KMS-11 (cell line): Measurements from ENCODE around the gene MYOCD.

ENCODE experiments used
- H2AFZ ChIP-seq: fragments of 200-600 bp; sonication (generic); 2 replicates; pipeline ENCODE4 v1.6.1; 2016; ENCODE audit warnings: antibody characterized with exemption, mixed run types, low read depth
- H3K27ac ChIP-seq: fragments of 200-600 bp; sonication (generic); 2 replicates; pipeline ENCODE4 v1.6.1; 2016; ENCODE audit warnings: mild to moderate bottlenecking, mixed run types
- H3K27me3 ChIP-seq: fragments of 200-600 bp; sonication (generic); 2 replicates; pipeline ENCODE4 v1.6.1; 2017; ENCODE audit warnings: mild to moderate bottlenecking, low read depth, mixed run types, moderate library complexity; ENCODE audit not compliant: insufficient read depth
- H3K36me3 ChIP-seq: fragments of 200-600 bp; sonication (generic); 2 replicates; pipeline ENCODE4 v1.6.1; 2017; ENCODE audit warnings: mild to moderate bottlenecking, mixed run types; ENCODE audit not compliant: insufficient read depth
- H3K4me1 ChIP-seq: fragments of 200-600 bp; sonication (generic); 2 replicates; pipeline ENCODE4 v1.6.1; 2016; ENCODE audit warnings: mild to moderate bottlenecking, low read depth, mixed run types; ENCODE audit not compliant: poor library complexity, severe bottlenecking
- H3K4me2 ChIP-seq: fragments of 200-600 bp; sonication (generic); 2 replicates; pipeline ENCODE4 v1.7.0; 2016; ENCODE audit warnings: mild to moderate bottlenecking, mixed run types
- H3K4me3 ChIP-seq: fragments of 200-600 bp; sonication (generic); IDR thresholded peaks from 2 replicates; pipeline ENCODE4 v1.6.1; 2017; ENCODE audit warnings: low read depth, low read length, mixed read lengths; ENCODE audit not compliant: insufficient read depth
- H3K79me2 ChIP-seq: fragments of 200-600 bp; sonication (generic); 2 replicates; pipeline ENCODE4 v1.6.1; 2016; ENCODE audit warnings: low read depth, mixed run types; ENCODE audit not compliant: insufficient read depth
- H3K9ac ChIP-seq: fragments of 200-600 bp; sonication (generic); 2 replicates; pipeline ENCODE4 v1.6.1; 2016; ENCODE audit warnings: mild to moderate bottlenecking, mixed run types
- H4K20me1 ChIP-seq: fragments of 200-600 bp; sonication (generic); 2 replicates; pipeline ENCODE4 v1.6.1; 2016; ENCODE audit warnings: mild to moderate bottlenecking, mixed run types; ENCODE audit not compliant: insufficient read depth
- TF ChIP-seq, protein P1 (sequence below): fragments of 200-600 bp; sonication (generic); conservative IDR thresholded peaks from 2 replicates; pipeline ENCODE4 v1.6.1; 2017; ENCODE audit warnings: low read depth, mild to moderate bottlenecking, antibody characterized with exemption, low read length, moderate library complexity, mixed read lengths

The MYOCD gene

GRCh38 chr17:12624211-12624610 is 41.5 kb upstream of the MYOCD start:
- H3K4me1 ChIP-seq, result no peaks in the 10 kb centered on the region
- TF ChIP-seq, protein P1, sequence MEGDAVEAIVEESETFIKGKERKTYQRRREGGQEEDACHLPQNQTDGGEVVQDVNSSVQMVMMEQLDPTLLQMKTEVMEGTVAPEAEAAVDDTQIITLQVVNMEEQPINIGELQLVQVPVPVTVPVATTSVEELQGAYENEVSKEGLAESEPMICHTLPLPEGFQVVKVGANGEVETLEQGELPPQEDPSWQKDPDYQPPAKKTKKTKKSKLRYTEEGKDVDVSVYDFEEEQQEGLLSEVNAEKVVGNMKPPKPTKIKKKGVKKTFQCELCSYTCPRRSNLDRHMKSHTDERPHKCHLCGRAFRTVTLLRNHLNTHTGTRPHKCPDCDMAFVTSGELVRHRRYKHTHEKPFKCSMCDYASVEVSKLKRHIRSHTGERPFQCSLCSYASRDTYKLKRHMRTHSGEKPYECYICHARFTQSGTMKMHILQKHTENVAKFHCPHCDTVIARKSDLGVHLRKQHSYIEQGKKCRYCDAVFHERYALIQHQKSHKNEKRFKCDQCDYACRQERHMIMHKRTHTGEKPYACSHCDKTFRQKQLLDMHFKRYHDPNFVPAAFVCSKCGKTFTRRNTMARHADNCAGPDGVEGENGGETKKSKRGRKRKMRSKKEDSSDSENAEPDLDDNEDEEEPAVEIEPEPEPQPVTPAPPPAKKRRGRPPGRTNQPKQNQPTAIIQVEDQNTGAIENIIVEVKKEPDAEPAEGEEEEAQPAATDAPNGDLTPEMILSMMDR, result no peak

DNA sequence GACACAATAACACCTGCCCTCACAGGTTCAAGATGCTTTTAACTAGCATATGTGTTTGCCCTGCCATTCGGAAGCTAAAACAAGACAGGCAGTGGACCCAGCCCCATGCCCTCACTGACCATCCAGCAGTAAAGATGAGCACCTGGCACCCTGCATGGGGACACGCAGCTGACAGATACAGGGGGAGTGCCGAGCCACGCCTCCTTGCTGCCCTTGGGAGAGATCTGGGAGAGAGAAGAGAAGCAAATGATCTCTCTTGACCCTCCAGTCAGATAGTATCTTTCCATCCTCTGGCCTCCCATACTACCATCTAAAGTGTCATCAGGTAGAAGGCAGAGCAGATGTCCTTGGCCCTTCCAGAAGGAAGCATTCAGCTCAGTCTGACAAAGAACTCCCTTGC is 40.6 kb upstream of the MYOCD start:
- Histone ChIP-seq H3K79me2 (no peaks in the 10 kb centered on the region), H3K9ac (no peak overlapping the region), H2AFZ (no peak overlapping the region), H3K27me3 (no peaks in the 10 kb centered on the region), H3K4me3 (no peak overlapping the region), H4K20me1 (no peaks in the 10 kb centered on the region), H3K4me2 (no peak overlapping the region), H3K27ac (no peak overlapping the region), H3K36me3 (no peaks in the 10 kb centered on the region), H3K4me1 (no peaks in the 10 kb centered on the region)
- TF ChIP-seq, protein P1, result no peak

More at GRCh38 chr17:12624211-12624610, 41.5 kb upstream of the MYOCD start:
- Histone ChIP-seq H2AFZ (no peak overlapping the region), H3K9ac (no peak overlapping the region), H4K20me1 (no peaks in the 10 kb centered on the region), H3K4me2 (no peak overlapping the region), H3K27ac (no peak overlapping the region), H3K4me3 (no peak overlapping the region), H3K27me3 (no peaks in the 10 kb centered on the region), H3K79me2 (no peaks in the 10 kb centered on the region), H3K36me3 (no peaks in the 10 kb centered on the region)

DNA sequence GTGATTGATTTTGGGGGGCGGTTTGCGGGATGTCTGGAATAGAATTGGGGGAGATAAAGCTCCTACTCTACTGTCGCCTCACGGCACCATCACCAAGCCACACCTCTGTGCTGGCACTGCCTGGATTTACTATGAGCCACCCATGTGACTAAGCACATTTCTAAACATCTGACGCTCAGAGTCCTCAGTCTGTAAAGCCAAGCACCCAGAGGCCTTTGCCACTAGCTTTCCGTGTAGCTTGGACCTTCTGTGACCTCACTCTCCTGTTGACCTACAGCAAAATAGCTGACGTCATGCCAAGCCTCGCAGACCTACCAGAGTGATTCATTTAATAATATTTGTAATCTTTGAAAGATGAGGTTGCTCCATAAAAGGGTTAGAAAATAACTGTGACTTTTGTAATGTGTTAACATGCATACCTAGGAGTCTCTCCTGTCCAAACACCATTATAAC is 38.5 kb upstream of the MYOCD start:
- Histone ChIP-seq H3K9ac (no peak overlapping the region), H3K4me2 (no peak overlapping the region), H3K4me3 (no peak overlapping the region), H3K79me2 (no peaks in the 10 kb centered on the region), H2AFZ (no peak overlapping the region), H4K20me1 (no peaks in the 10 kb centered on the region), H3K27ac (no peak overlapping the region), H3K27me3 (no peaks in the 10 kb centered on the region), H3K36me3 (no peaks in the 10 kb centered on the region), H3K4me1 (no peaks in the 10 kb centered on the region)
- TF ChIP-seq, protein P1, result no peak

DNA sequence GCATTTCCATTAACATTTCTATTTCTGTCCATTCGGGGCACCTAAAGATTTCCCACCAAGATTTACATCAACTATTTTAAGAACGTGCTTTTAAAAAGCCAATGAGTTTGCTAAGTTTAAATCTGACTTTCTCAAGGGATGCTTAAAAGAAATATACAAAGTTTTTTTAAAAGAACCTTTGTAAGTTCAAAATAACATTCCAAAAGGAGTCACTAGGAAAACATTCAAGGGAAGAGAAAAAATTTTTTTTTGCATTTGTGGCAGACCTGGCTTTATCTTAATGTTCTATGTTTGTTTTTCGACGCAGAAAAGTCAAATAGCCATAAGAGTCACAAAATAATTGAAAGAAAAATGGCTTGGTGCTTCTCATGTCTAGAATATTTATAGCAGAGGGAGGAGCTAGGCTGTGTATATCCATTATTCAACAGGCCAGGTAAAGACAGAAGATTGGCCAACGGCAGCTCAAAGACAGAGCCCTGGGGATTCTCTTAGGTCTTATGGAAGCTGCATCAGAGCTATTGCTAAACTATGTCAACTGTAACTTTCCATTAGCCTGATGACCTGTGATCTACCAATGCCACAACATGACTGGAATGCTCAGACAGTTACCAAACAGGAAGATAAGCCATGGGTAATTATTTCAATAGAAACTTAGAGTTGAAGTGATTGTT is 37.8 kb upstream of the MYOCD start:
- no peak overlapping the region for H3K4me3 ChIP-seq
- H2AFZ ChIP-seq, result no peak overlapping the region
- H3K4me1 ChIP-seq, result no peaks in the 10 kb centered on the region
- H3K4me2 ChIP-seq, result no peak overlapping the region
- H3K36me3 ChIP-seq, result no peaks in the 10 kb centered on the region
- TF ChIP-seq, protein P1, result no peak
- no peaks in the 10 kb centered on the region for H3K27me3 ChIP-seq
- no peak overlapping the region for H3K27ac ChIP-seq
- H3K79me2 ChIP-seq, result no peaks in the 10 kb centered on the region
- no peak overlapping the region for H3K9ac ChIP-seq
- H4K20me1 ChIP-seq, result no peaks in the 10 kb centered on the region
